GM12874 (cell line): Measurements from ENCODE around the gene CAPRIN1.

Experiments
- TF ChIP-seq, protein P1 (sequence below): IDR thresholded peaks from 2 replicates; pipeline ENCODE4 v1.5.1; 2011; ENCODE audit warnings: low read depth, mild to moderate bottlenecking, control low read depth, low read length, moderate library complexity; ENCODE audit not compliant: insufficient read depth

The CAPRIN1 gene

GRCh38 chr11:34052608-34053160, 1.2 kb downstream of the CAPRIN1 start:
- TF ChIP-seq, protein P1, sequence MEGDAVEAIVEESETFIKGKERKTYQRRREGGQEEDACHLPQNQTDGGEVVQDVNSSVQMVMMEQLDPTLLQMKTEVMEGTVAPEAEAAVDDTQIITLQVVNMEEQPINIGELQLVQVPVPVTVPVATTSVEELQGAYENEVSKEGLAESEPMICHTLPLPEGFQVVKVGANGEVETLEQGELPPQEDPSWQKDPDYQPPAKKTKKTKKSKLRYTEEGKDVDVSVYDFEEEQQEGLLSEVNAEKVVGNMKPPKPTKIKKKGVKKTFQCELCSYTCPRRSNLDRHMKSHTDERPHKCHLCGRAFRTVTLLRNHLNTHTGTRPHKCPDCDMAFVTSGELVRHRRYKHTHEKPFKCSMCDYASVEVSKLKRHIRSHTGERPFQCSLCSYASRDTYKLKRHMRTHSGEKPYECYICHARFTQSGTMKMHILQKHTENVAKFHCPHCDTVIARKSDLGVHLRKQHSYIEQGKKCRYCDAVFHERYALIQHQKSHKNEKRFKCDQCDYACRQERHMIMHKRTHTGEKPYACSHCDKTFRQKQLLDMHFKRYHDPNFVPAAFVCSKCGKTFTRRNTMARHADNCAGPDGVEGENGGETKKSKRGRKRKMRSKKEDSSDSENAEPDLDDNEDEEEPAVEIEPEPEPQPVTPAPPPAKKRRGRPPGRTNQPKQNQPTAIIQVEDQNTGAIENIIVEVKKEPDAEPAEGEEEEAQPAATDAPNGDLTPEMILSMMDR = no peak

DNA sequence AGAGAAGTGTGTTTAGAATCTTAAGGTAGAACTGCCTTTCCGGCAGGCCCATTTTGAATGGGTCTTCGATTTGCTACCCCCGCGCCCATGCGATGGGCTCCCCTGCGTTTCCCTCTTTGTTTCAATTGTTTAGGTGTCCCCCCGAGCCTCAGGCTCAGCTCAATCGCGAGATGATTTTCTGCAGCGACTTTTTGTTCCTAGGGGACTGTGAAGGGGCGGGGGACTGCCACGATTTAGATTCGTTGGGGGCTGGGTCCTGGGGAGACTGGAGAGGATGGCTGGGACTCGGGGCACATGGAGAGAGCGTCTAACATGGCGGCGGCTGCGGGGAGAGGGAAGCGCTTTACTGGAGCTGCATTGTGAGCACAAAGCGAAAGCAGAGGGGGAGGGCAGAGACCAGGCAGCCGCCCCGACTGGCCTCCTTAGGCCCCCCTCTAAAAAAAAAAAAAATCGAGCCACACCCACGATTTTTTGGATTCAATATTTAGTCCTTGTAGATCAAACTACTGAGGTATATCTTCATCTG, 1.7 kb downstream of the CAPRIN1 start:
- TF ChIP-seq, protein P1 = no peak

DNA sequence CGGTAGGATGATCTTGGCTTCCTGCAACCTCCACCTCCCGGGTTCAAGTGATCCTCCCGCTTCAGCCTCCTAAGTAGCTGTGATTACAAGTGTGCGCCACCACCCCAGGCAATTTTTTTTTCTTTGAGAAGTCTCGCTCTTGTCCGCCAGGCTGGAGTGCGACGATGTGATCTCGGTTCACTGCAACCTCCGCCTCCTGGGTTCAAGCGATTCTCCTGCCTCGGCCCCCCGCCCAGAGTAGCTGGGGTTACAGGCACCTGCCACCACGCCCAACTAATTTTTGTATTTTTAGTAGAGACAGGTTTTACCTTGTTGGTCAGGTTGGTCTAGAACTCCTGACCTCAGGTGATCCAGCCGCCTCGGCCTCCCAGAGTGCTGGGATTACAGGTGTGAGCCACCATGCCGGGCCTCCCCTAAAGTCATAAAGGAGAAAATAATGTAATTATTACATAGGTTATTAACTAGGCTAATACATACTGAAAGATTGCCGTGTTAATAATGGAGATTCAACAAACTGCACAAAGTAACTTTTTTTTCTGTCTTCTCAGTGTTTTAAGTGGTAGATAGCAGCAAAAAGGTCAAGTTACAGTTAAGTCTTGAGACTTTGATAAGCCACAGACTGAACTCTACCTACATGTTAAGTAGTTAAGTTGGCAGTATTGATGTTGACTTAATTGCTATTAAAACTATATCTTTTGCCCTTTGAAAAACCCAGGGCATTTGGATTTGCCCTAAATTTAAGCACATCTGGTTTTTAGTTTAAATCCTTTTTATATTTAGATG, 3.9 kb downstream of the CAPRIN1 start:
- TF ChIP-seq, protein P1 = no peak

- TF ChIP-seq, protein P1 = no peak
Observed at GRCh38 chr11:34056672-34057071, 5.1 kb downstream of the CAPRIN1 start.

DNA sequence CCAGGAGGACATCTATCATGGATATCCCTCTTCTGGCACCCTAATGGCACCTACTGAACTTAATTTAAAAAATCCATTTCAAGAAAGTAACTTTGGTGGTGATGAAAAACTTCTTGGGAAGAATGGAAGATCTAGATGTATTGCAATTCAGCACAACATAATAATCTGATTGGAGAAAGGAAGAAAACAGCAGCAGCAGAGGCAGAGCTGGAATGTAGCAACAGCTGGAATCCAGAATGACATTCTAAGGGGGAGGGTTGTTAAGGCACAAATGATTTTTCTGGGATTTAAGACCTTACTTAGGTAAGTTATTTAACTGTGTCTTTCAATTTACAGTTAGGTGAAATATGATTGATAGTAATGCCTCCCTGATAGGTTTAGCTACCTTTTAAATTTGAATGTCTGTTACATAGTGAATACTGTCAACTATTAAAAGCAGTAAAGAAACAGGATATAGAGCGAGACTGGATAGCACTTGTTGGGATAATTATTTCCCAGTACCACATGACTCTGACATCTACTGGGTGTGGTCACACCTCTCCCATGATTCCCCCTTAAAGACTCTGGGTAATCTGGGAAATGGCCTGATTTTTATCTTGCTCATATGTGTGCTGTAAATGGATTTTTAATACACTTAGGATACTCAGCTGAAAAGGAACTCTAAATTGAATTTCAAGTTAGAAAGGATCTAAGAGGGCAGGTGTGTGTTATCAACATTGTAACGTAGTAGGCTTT, 11.7 kb downstream of the CAPRIN1 start:
- TF ChIP-seq, protein P1 = no peak

- TF ChIP-seq, protein P1 = no peak
Observed at GRCh38 chr11:34064291-34064690, 12.8 kb downstream of the CAPRIN1 start.

DNA sequence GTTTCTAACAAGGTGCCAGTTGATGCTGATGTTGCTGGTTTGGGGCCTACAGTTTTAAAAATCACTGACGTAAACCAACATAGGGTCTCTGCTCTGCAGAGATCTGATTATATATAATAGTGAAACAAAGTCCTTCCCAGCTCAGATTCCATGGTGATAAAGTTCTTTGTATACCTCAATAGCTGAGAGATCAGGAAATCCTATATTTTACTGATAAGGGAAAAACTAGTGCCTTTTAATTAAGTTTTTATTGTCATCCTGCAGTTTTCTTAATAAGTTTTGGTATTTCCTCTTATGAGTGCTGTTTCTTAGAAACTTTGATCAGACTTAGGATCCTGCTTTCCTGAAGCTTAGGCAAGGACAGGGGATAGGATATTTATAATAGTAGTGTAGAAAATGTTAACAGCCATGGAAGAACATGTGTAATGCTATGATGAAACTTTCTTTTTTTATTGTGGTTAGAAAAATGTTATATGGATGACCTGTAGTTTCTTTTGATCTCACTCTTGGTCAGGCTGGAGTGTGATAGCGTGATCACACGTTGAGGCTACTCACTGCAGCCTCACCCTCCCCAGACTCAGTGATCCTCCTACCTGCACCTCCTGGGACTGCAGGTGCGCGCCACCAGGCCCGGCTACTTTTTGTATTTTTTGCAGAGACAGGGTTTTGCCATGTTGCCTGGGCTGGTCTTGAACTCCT, 14.1 kb downstream of the CAPRIN1 start:
- TF ChIP-seq, protein P1 = no peak
